SK-N-MC (cell line): Measurements from ENCODE around the gene TTC28.
A peak's percentile ranks its signal among the peaks of the same experiment; 100 is the strongest.

ENCODE experiments used
- DNase-seq: peaks from one replicate; pipeline ENCODE4 v3.0.0-alpha.2; 2011; ENCODE audit warnings: low read depth, low spot score
- H3K27ac ChIP-seq: fragments of 200-600 bp; sonication (generic); 2 replicates; pipeline ENCODE4 v1.5.1; 2016; ENCODE audit warnings: mixed run types
- H3K36me3 ChIP-seq: fragments of 200-600 bp; sonication (generic); 2 replicates; pipeline ENCODE4 v1.6.1; 2017; ENCODE audit warnings: antibody characterized with exemption, low read length, mixed read lengths; ENCODE audit not compliant: insufficient read depth
- H3K4me3 ChIP-seq: fragments of 200-600 bp; sonication (generic); 2 replicates; pipeline ENCODE4 v1.5.1; 2016
- H3K9ac ChIP-seq: fragments of 200-600 bp; sonication (generic); 2 replicates; pipeline ENCODE4 v1.8.0; 2017; ENCODE audit warnings: mixed run types, mixed read lengths; ENCODE audit not compliant: insufficient read length
- H3K9me3 ChIP-seq: fragments of 200-600 bp; sonication (generic); 2 replicates; pipeline ENCODE4 v1.6.1; 2017; ENCODE audit warnings: low read depth, mild to moderate bottlenecking, antibody characterized with exemption, low read length, moderate library complexity, mixed read lengths
- EZH2 ChIP-seq: fragments of 200-600 bp; sonication (generic); IDR thresholded peaks from one replicate; pipeline ENCODE4 v1.6.1; 2017; ENCODE audit warnings: antibody characterized with exemption
- FOXP2 ChIP-seq: optimal IDR thresholded peaks from 2 replicates; pipeline ENCODE3; 2011; ENCODE audit warnings: mild to moderate bottlenecking, moderate library complexity; ENCODE audit not compliant: insufficient read depth; ENCODE audit errors: extremely low read length, control extremely low read depth
- POLR2AphosphoS5 ChIP-seq: IDR thresholded peaks from 2 replicates; pipeline ENCODE4 v1.6.1; 2012; ENCODE audit warnings: mild to moderate bottlenecking, low read depth, low read length, borderline replicate concordance

The TTC28 gene

GRCh38 chr22:28142361-28142961 lies 537.2 kb downstream of the TTC28 start:
- Histone ChIP-seq H3K9ac (peak overlapping the region; percentile 34), H3K9me3 (no peaks in the 10 kb centered on the region), H3K36me3 (no peaks in the 10 kb centered on the region), H3K27ac (peak overlapping the region; percentile 98), H3K4me3 (peak overlapping the region; percentile 77)
- TF ChIP-seq FOXP2 (no peak), EZH2 (no peak), POLR2AphosphoS5 (no peak)
- peak; percentile 88 for DNase-seq

GRCh38 chr22:28141614-28142013 lies 538.0 kb downstream of the TTC28 start:
- Histone ChIP-seq H3K9me3 (no peaks in the 10 kb centered on the region), H3K27ac (peak overlapping the region; percentile 98), H3K4me3 (peak overlapping the region; percentile 77), H3K36me3 (no peaks in the 10 kb centered on the region; the same call in 1 of the 2 replicates), H3K9ac (peak overlapping the region; percentile 62)
- DNase-seq, result no peak
- TF ChIP-seq FOXP2 (no peak), POLR2AphosphoS5 (no peak)

GRCh38 chr22:28139961-28140360 lies 539.7 kb downstream of the TTC28 start:
- Histone ChIP-seq H3K36me3 (no peaks in the 10 kb centered on the region; the same call in 1 of the 2 replicates), H3K9ac (no peak overlapping the region), H3K9me3 (no peaks in the 10 kb centered on the region), H3K27ac (peak overlapping the region; percentile 62), H3K4me3 (no peak overlapping the region)
- TF ChIP-seq POLR2AphosphoS5 (no peak), EZH2 (no peak), FOXP2 (no peak)
- DNase-seq, result no peak

DNA sequence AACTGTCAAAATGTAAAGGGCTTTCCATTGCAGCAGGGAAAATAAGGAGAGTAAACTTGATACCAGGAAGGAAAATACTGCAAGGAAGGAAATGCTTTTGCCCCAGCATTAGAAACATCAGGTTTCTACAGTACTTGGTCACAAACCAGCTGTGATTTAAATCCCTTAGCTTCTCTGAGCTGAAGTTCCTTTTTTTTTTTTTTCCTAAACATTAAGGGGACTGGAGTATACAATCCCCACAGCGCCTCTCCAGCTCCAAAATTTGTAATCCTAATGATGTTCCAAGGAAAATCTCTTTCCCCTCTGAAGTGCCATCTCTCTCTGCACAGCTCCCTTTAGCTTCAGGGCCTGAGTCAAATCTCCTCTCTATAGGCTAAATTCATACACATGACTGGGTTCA lies 540.1 kb downstream of the TTC28 start:
- Histone ChIP-seq H3K27ac (peak overlapping the region; percentile 62), H3K36me3 (no peaks in the 10 kb centered on the region; the same call in 1 of the 2 replicates), H3K4me3 (no peak overlapping the region), H3K9me3 (no peaks in the 10 kb centered on the region), H3K9ac (no peak overlapping the region)
- TF ChIP-seq FOXP2 (no peak), EZH2 (no peak), POLR2AphosphoS5 (no peak)
- DNase-seq, result no peak

- no peak for TF ChIP-seq POLR2AphosphoS5
- H3K9ac ChIP-seq, result no peak overlapping the region
- DNase-seq, result no peak
- H3K9me3 ChIP-seq, result no peaks in the 10 kb centered on the region
- no peaks in the 10 kb centered on the region; the same call in 1 of the 2 replicates for H3K36me3 ChIP-seq
- no peak overlapping the region for H3K4me3 ChIP-seq
- no peak overlapping the region for H3K27ac ChIP-seq
Measured at GRCh38 chr22:28137036-28137435, 542.6 kb downstream of the TTC28 start.

GRCh38 chr22:28132466-28132865 lies 547.2 kb downstream of the TTC28 start:
- Histone ChIP-seq H3K9me3 (no peaks in the 10 kb centered on the region), H3K4me3 (no peak overlapping the region), H3K9ac (no peak overlapping the region), H3K27ac (no peak overlapping the region), H3K36me3 (no peaks in the 10 kb centered on the region; the same call in 1 of the 2 replicates)
- peak; percentile 26 for DNase-seq
- TF ChIP-seq FOXP2 (no peak), POLR2AphosphoS5 (no peak), EZH2 (no peak)

- H3K9me3 ChIP-seq, result no peaks in the 10 kb centered on the region
- TF ChIP-seq EZH2 (no peak), POLR2AphosphoS5 (no peak), FOXP2 (no peak)
- no peak for DNase-seq
- no peak overlapping the region for H3K4me3 ChIP-seq
- no peak overlapping the region for H3K9ac ChIP-seq
- no peaks in the 10 kb centered on the region for H3K36me3 ChIP-seq
- H3K27ac ChIP-seq, result no peak overlapping the region
Measured at GRCh38 chr22:28129319-28129962, 550.2 kb downstream of the TTC28 start.

DNA sequence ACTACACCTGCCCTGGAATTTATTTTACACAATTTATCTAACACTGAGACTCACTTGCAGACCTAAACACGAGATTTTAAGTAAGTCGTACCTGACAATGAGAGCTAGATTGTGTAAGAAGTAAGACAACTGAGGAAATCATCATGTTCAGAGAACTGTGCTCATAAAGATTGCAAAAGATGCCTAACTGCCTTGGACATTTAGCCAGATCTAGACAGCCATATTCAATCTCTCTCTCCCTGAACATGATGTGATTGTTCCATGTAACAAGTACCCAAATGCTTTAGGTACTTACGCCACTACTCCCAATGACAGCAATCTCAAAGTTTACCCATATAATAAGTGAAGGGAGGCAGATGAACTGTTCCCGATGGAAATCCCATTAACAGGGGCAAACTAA lies 550.8 kb downstream of the TTC28 start:
- Histone ChIP-seq H3K27ac (no peak overlapping the region), H3K36me3 (no peaks in the 10 kb centered on the region), H3K4me3 (no peak overlapping the region), H3K9me3 (no peaks in the 10 kb centered on the region), H3K9ac (no peak overlapping the region)
- DNase-seq, result no peak
- TF ChIP-seq POLR2AphosphoS5 (no peak), FOXP2 (no peak), EZH2 (no peak)

- DNase-seq, result no peak
- no peak overlapping the region for H3K4me3 ChIP-seq
- no peak overlapping the region for H3K9ac ChIP-seq
- H3K36me3 ChIP-seq, result no peaks in the 10 kb centered on the region
- TF ChIP-seq EZH2 (no peak), POLR2AphosphoS5 (no peak), FOXP2 (no peak)
- H3K9me3 ChIP-seq, result no peaks in the 10 kb centered on the region
- no peak overlapping the region for H3K27ac ChIP-seq
Measured at GRCh38 chr22:28125799-28126198, 553.8 kb downstream of the TTC28 start.
